ENCODE results near the gene ZNF485.
"Not testable (repeated sequence)": the region's sequence is repeated elsewhere in the genome, so short reads cannot be mapped to it uniquely, and the experiment has no call there.

The ZNF485 gene

GRCh38 chr10:43607199-43607573 lies 948 bp downstream of the ZNF485 start:
- DNase-seq: no peak

- DNase-seq: no peak
Observed at GRCh38 chr10:43610636-43611035, 4.4 kb downstream of the ZNF485 start.

- no peak for DNase-seq
Observed at GRCh38 chr10:43616697-43617370, 10.6 kb downstream of the ZNF485 start.

- no peak for DNase-seq
Observed at GRCh38 chr10:43619368-43619767, 13.1 kb downstream of the ZNF485 start.

- no peak for DNase-seq
Observed at GRCh38 chr10:43622038-43622437, 15.8 kb downstream of the ZNF485 start.

DNA sequence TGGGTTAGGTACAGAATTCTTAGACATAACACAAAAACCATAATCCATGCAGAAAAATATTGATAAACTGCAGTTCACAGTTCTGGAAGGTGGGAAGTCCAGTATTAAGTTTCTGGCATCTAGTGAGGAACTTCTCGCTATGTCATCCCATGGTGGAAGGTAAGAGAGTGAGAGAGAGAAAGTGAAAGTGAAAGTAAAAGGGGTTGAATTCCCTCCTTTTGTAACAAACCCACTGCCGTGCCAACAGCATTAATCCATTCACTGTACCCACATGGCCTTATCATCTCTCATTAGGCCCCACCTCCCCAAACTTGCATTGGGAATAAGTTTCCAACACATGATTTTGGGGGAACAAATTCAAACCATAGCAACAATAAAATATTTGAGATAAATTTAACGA lies 17.1 kb downstream of the ZNF485 start:
- peak; percentile 39 for DNase-seq

GRCh38 chr10:43627942-43628341 lies 21.7 kb downstream of the ZNF485 start:
- DNase-seq: no peak

GRCh38 chr10:43628956-43629355 lies 22.7 kb downstream of the ZNF485 start:
- no peak for DNase-seq

- not testable (repeated sequence) for DNase-seq
Observed at GRCh38 chr10:43635816-43636215, 29.6 kb downstream of the ZNF485 start.

- DNase-seq: no peak
Observed at GRCh38 chr10:43640603-43641002, 34.4 kb downstream of the ZNF485 start.

DNA sequence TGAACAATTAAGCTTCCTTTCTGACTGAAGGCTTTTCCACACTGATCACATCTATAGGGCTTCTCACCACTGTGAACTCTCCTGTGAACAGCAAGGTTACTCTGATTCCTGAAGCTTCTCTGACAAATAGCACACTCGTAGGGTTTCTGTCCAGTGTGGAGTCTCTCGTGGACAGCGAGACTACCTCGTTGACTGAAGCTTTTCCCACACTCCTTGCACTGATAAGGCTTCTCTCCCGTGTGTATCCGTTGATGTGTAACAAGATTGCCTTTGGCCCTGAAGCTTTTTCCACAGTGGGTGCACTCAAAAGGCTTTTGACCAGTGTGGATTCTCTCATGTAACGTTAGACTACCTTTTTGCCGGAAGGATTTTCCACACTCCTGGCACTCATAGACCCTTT lies 38.0 kb downstream of the ZNF485 start:
- DNase-seq: no peak

- DNase-seq: no peak
Observed at GRCh38 chr10:43645866-43646265, 39.6 kb downstream of the ZNF485 start.

GRCh38 chr10:43647576-43647975 lies 41.3 kb downstream of the ZNF485 start:
- no peak for DNase-seq

DNA sequence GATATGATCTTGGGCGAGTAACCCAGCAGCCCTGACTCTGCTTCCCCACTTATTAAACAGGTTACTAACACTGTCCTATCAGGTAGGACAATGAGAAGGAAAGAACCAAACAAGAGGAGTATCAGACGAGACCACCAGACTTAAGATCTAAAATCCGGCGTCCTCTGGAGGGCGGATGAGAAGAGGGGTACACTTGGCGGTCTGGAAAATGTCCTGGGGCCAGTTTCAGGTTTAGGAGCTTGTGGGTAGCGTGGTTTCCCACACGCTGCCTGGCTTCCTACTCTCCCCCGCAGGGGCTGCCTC lies 41.8 kb downstream of the ZNF485 start:
- no peak for DNase-seq

GRCh38 chr10:43648398-43649184 lies 42.4 kb downstream of the ZNF485 start, which contains the start of gene ZNF32:
TSS of gene ZNF32 (minus strand) at chr10:43648881. CDS start at chr10:43646133, 2,748 bp downstream.
- DNase-seq: peak; percentile 85

DNA sequence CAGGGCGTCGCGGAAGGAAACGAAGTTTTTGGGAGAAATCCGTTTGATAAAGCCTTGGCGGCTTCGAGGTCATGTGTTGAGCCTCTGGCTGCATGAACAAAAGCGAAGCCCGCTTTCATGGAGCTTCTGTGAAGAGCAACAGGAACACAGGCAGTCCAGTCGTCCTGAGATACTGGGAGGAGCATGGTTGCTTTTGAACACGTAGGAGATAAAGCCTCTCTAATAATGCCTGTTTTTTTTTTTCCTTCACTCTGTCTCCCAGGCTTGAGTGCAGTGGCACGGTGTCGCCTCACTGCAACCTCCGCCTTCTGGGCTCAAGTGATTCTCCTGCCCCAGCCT lies 42.9 kb downstream of the ZNF485 start:
- DNase-seq: no peak

DNA sequence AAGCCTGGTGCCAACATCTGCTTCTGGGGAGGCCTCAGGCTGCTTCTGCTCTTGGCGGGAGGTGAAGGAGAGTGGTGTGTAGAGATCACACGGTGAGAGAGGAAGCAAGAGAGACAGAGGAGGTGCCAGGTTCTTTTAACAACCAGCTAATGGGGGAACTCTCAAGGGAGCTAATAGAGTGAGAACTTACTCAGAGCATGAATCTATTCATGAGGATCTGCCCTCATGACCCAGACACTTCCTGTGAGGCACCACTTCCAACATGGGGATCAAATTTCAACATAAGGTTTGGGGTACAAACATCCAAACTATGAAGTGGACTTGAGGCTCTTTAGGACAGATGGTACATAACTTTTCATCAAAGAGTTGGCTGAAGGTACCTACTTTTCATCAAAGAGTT lies 47.5 kb downstream of the ZNF485 start:
- no peak for DNase-seq

GRCh38 chr10:43655311-43655710 lies 49.1 kb downstream of the ZNF485 start:
- DNase-seq: no peak

DNA sequence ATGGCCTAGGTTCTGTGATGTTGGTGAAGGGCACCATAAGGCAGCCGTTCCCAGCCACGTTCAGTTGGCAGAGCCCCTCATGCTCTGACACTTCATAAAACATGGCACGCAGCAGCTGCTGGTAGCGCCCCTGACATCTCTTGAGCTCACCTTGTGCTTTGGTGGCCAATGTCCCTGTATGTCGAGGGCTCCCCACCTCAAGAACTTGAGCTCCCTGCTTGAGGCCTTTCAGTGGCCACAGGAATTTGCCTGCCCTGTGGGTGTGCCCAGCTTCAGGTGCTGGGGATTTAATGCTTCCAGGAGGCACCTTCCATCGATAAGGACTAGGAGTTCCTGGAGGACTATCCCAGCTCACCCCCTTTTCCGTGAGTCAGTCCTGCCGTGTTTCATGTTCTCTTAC lies 52.0 kb downstream of the ZNF485 start:
- no peak for DNase-seq

DNA sequence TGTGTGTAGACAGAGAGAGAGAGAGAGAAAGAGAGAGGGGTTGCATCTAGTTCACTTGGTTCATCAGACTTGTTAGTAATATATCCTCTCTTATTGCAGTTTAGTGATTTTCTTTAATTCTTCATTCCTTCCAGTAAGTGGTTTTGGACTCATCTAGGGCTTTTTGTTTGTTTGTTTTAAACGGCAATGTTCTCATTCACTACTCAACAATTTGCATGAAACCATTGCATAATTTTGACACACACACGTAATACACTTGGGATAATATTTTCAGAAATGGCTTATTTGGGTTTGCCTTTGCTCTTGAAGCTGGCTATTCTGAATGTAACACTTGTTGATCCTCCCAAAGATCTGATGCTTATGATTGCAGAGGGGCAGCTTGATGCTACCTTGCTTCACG lies 58.8 kb downstream of the ZNF485 start:
- DNase-seq: no peak

DNA sequence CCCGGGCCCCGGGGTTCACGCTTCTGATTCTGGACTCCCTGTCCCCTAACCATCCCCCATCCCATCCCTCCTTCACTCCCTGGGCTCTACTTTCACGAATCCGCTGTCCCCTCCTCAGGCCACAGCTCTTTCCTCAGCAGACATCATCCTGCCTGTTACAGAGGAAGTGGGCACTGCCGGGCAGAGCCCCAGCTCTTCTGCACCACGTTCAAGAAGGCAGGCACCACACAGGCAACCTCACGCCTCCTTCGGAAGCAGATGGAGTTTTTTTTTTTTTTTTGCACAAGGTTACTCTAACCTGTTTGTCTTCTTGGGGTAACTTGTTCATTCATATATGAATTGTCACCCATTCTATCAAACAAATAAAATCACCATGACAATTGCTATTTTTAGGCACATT lies 60.3 kb downstream of the ZNF485 start:
- DNase-seq: no peak

- DNase-seq: no peak
Observed at GRCh38 chr10:43667317-43667731, 61.1 kb downstream of the ZNF485 start.

Data from CD4-positive, alpha-beta T cell treated with Interleukin-21 for 1 hour (primary cell).